ENCODE data around the gene PYGO2.
A peak's percentile ranks its signal among the peaks of the same experiment; 100 is the strongest.

The PYGO2 gene, protein sequence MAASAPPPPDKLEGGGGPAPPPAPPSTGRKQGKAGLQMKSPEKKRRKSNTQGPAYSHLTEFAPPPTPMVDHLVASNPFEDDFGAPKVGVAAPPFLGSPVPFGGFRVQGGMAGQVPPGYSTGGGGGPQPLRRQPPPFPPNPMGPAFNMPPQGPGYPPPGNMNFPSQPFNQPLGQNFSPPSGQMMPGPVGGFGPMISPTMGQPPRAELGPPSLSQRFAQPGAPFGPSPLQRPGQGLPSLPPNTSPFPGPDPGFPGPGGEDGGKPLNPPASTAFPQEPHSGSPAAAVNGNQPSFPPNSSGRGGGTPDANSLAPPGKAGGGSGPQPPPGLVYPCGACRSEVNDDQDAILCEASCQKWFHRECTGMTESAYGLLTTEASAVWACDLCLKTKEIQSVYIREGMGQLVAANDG

DNA sequence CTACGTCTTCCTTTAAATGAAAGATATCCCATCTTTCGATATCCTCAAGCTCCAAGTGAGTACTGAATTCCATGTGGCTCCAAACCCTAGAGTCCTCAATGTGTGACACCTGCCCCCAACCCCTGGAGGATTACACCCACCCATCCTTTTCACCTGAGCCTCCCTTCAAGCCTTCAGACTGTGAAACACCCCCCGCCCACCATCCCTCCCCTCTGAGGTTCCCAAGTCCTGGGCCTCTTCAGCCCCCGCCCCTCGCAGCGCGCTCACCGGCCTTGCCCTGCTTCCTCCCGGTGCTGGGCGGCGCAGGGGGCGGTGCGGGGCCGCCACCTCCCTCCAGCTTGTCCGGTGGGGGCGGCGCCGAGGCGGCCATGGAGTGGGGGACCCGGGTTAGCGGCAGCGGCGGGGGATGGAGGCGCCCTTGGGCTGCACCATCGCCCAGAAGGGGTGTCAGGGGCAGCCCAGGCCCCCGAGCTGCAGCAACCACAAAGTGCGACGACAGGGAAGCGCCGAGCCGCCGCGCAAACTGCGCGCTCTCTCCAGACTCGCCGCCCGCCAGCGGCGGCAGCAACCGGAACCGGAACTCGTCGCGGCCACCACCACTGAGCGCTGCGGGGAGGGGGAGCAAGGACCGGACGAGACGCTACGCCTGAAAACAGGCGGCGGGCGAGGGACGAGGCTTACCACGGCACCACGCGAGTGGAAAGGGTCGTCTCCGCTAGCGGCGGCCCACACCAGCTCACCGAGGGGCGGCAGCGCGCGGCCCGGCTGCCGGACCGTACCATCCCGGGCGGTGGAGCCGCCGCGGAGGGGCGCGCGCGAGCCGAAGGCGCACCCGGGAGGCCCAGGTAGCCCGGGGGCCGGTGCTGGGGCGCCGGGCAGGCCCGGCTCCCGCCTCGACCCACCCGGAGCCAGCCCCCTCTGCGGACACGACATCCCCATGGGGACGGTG lies at the start of gene PYGO2:
PYGO2 (minus strand) TSS at position 576 of the 949 bp plus-strand sequence; CDS start at position 370, 206 bp downstream.
- TF ChIP-seq, protein P1, sequence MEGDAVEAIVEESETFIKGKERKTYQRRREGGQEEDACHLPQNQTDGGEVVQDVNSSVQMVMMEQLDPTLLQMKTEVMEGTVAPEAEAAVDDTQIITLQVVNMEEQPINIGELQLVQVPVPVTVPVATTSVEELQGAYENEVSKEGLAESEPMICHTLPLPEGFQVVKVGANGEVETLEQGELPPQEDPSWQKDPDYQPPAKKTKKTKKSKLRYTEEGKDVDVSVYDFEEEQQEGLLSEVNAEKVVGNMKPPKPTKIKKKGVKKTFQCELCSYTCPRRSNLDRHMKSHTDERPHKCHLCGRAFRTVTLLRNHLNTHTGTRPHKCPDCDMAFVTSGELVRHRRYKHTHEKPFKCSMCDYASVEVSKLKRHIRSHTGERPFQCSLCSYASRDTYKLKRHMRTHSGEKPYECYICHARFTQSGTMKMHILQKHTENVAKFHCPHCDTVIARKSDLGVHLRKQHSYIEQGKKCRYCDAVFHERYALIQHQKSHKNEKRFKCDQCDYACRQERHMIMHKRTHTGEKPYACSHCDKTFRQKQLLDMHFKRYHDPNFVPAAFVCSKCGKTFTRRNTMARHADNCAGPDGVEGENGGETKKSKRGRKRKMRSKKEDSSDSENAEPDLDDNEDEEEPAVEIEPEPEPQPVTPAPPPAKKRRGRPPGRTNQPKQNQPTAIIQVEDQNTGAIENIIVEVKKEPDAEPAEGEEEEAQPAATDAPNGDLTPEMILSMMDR (IDR thresholded peaks at IDR 0.05; ENCODE audit: low read depth, low read length, missing control alignments): peak; percentile 65
- no peak for DNase-seq (ENCODE audit: low read depth)
- H3K4me3 ChIP-seq (ENCODE audit: low read depth, low read length): peak within 1 kb of the TSS; percentile 67

DNA sequence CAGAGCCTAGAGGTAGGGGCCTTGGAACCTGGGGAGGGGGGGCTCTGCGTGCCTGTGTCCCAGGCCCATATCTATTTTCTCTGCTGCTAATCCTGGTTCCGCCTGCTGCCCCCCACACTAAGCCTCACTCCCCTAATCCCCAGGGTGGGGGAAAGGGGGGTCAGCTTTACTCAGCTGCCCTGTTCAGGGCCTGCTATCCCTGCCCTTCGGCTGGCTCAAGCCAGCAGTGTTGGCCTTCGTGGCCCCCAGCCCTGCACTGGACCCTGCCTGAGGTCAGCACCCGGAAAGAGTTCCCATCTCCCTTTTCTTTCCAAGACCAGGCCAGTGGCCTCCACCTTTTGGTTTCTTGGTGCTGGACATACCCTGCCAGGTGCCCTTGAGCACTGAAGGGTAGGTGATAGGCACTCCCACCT lies 49.4 kb upstream of the PYGO2 start:
- H3K4me3 ChIP-seq (ENCODE audit: low read depth, low read length): no peak overlapping the region
- TF ChIP-seq, protein P1 (IDR thresholded peaks at IDR 0.05; ENCODE audit: low read depth, low read length, missing control alignments): no peak
- no peak for DNase-seq (ENCODE audit: low read depth)

DNA sequence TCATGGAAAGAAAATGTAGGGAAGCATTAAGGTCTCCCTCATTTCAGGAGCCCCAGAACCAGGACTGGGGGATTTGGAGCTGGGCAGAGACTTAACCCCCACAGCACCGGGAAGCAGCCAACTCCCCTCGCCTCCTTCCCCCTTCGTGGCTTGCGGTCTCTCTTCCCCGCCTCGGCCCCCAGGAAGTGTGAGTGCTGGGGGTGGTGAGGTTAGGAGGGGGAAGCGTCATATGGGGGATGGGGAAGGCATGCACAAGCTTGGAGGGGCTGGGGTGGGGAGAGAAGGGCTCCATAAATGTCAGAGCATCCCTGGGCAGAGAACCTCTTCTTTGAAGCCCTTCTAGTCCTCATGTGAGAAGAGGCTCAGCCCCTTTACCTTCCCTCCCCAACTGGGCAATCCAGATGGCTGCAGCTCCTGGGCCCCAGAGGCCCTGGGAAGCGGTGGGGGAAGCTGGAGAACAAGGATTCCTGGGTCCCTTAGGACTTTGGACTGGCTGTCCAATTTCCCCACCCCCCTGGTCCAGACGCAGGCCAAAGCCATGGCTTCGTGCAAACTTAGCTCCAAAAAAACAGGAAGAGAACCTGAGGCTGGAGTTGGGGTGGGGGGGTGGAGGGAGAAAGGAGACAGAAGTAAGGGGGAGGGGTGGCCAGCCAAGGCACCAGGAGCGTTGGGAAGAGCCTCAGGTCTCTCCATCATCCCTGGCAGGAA lies 48.8 kb upstream of the PYGO2 start:
- H3K4me3 ChIP-seq (ENCODE audit: low read depth, low read length): no peak overlapping the region
- TF ChIP-seq, protein P1 (IDR thresholded peaks at IDR 0.05; ENCODE audit: low read depth, low read length, missing control alignments): no peak
- no peak for DNase-seq (ENCODE audit: low read depth)

DNA sequence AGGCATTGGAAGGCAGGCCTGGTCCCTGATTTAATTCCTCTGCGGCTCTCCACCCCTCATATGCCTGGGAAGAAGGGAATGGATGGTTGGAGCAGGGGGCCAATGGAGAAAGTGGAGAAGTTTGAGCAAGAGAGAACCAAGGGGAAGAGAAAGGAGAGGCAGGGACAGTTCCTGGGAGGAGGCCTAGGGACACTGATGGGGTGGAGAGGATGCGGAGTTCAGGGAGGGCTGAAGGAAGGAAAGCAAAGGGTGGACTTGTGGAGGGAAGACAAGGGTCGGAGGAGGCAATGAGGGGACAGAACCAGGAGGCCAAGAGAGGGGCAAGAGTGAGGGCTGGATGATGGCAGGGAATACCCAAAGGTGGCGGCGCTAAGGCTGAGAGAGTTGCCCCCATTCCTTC lies 48.2 kb upstream of the PYGO2 start:
- DNase-seq (ENCODE audit: low read depth): no peak
- TF ChIP-seq, protein P1 (IDR thresholded peaks at IDR 0.05; ENCODE audit: low read depth, low read length, missing control alignments): no peak

DNA sequence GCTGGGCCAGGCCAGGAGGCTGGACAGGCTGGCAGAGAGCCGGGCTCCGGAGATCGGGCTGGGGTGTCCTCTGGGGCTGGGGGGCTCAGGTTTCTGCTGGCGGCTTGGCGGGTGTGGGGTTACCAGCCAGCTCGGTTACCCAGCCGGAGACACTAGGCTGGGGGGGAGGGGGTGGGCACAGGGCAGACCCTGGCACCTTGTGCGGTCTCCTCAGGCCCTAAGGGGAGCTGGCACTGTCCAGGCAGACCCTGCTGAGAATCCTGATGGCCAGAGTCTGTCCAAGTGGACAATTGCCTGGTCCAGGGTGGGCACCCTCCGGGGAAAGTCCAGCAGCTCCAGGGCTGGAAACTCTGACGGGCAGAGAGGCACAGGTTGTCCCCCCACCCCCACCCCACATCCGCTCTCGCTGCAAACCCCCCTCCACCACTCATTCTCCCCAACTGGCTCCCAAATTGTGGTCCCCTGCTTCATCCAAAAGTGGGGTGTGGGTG lies 47.7 kb upstream of the PYGO2 start:
- H3K4me3 ChIP-seq (ENCODE audit: low read depth, low read length): no peak overlapping the region
- no peak for DNase-seq (ENCODE audit: low read depth)
- TF ChIP-seq, protein P1 (IDR thresholded peaks at IDR 0.05; ENCODE audit: low read depth, low read length, missing control alignments): no peak

More for the DNA sequence above, 48.2 kb upstream of the PYGO2 start:
- no peak overlapping the region for H3K4me3 ChIP-seq (ENCODE audit: low read depth, low read length)

Data from GM12864 (cell line).